Adrenal gland (tissue), 12 donors: ENCODE data around the gene POLG. TPM values are rescaled to one million over a fixed set of nuclear protein-coding genes. Genes with fewer than 3 reads are reported as not detected.
"Not testable (repeated sequence)": the region's sequence is repeated elsewhere in the genome, so short reads cannot be mapped to it uniquely, and the experiment has no call there.

Source experiments
- DNase-seq, 7 donors: peaks; one replicate each; pipeline ENCODE4 v3.0.0-alpha.2; 2019 to 2020
- H3K27ac ChIP-seq, 5 donors: fragments of 200-600 bp; sonication (generic) in 4 of 5; 1 replicate in 3 of 5; 2 replicates in 2 of 5; pipeline versions ENCODE4 v1.5.1 to v1.8.0; 2016 to 2020; ENCODE audit warnings: mild to moderate bottlenecking in 1 of 5
- H3K27me3 ChIP-seq: fragments of 200-600 bp; 2 replicates; pipeline ENCODE4 v1.8.0; 2021
- H3K36me3 ChIP-seq, 2 donors: fragments of 200-600 bp; replicated peaks in 1 of 2; 1 replicate in 1 of 2; 2 replicates in 1 of 2; pipeline versions ENCODE4 v1.5.1 to v1.8.0; 2018 to 2022
- H3K4me1 ChIP-seq, 2 donors: fragments of 200-600 bp; replicated peaks in 1 of 2; 1 replicate in 1 of 2; 2 replicates in 1 of 2; pipeline versions ENCODE4 v1.5.1 to v1.8.0; 2018 to 2021
- H3K4me3 ChIP-seq, 4 donors: fragments of 200-600 bp; sonication (generic) in 3 of 4; one replicate each; pipeline ENCODE4 v1.5.1; 2016 to 2018
- H3K9me3 ChIP-seq, 3 donors: fragments of 200-600 bp; sonication (generic) in 1 of 3; replicated peaks in 1 of 3; 1 replicate in 2 of 3; 2 replicates in 1 of 3; pipeline versions ENCODE4 v1.5.1 to v1.8.0; 2016 to 2021
- POLR2A ChIP-seq, 2 donors: fragments of 450-650 bp; IDR thresholded peaks; one replicate each; pipeline ENCODE4 v1.6.1; 2017; ENCODE audit warnings: antibody characterized with exemption in 2 of 2, mild to moderate bottlenecking in 2 of 2, moderate library complexity in 1 of 2
- whole genome bisulfite sequencing, 4 donors: extraction: QIAGEN DNeasy Blood & Tissue Kit in 2 of 4; methylation state at CpG; one replicate each; pipeline versions ENCODE4 v1.1.5 to v1.1.7; 2013 to 2017; 5-methylcytosine and 5-hydroxymethylcytosine counted together
- intact Hi-C, 2 donors: fragments of 100-400 bp; cut with DNase I; formaldehyde crosslinking; loops; one replicate each; pipeline versions ENCODE4 v1.14.1 to v1.15.0; 2022 to 2023
- microRNA-seq, 3 donors: library from miRNA; unstranded; fragments of <30 nt; microRNA quantifications; one replicate each; pipeline ENCODE4, GENCODE V29; 2017 to 2020
- polyA plus RNA-seq, 3 donors: library from polyadenylated mRNA; stranded (reverse); fragments of 200-250 nt in 2 of 3; fragments of 350-450 nt in 1 of 3; fragmentation: Illumina TruSeq in 1 of 3; extraction: RNeasy Lipid Tissue Mini Kit (QIAGEN cat#74804) in 1 of 3; gene quantifications; one replicate each; pipeline ENCODE4 v1.2.3, GENCODE V29; 2013 to 2014
- small RNA-seq, 2 donors: library from RNA; depleted of rRNA; stranded (forward); fragments of <200 nt; gene quantifications; one replicate each; pipeline ENCODE3, GENCODE V24; 2016
- total RNA-seq, 9 donors: library from RNA; depleted of rRNA in 4 of 9; stranded (reverse); fragments of >200 nt in 4 of 9; fragments of 120-200 nt in 1 of 9; fragmentation: NEBNext Ultra II Directional in 1 of 9; extraction: Animal tissue kit (Norgen Biotek cat#: 25700) in 1 of 9; gene quantifications; one replicate each; pipeline versions ENCODE4 v1.1.0 to v1.2.4, GENCODE V29; 2013 to 2023
- TF ChIP-seq, protein P1 (sequence below), 6 experiments: fragments of 450-650 bp in 4 of 6; fragments of 200-600 bp in 2 of 6; sonication (generic) in 1 of 6; IDR thresholded peaks; 1 replicate in 5 of 6; 2 replicates in 1 of 6; pipeline versions ENCODE4 v1.5.1 to v1.8.0; 2016 to 2021; ENCODE audit warnings: antibody characterized with exemption in 6 of 6, mild to moderate bottlenecking in 2 of 6, moderate library complexity in 1 of 6
- donor health status: healthy with polysubstance abuse.
- donor health status: Bipolar disorder and iron deficiency.
- donor health status: DM: yes; HTN: yes; CAD: no.
- donor health status: DM: no; HTN: no; CAD: no.
- donor health status: DM: no; HTN: no; CAD: no.
- donor health status: DM: yes; HTN: yes; CAD: no.

POLG gene
- total and polyA plus RNA-seq, 12 donors, result 25.0 to 127 (median 49.8) TPM

DNA sequence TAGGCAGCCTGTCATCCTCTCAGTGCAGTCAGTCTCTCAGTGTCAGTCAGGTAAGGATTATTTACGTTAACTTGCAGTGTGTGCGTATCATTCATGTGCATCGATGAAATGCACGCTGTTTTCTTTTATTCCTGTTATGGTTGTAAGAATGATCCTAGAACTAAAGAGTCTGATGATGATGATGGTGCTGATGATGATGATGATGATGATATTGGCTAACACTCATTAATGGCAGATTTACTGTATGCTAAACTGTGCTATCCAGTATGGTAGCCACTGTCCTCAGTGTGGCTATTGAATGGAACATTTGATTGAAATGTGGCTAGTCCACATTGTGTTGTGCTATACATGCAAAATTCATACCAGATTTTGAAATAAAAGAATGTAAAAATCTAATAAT, 51.4 kb downstream of the POLG start:
- no peak overlapping the region for H3K4me3 ChIP-seq
- no peaks in the 10 kb centered on the region for H3K36me3 ChIP-seq
- H3K27ac ChIP-seq, result no peak overlapping the region
- TF ChIP-seq, protein P1, sequence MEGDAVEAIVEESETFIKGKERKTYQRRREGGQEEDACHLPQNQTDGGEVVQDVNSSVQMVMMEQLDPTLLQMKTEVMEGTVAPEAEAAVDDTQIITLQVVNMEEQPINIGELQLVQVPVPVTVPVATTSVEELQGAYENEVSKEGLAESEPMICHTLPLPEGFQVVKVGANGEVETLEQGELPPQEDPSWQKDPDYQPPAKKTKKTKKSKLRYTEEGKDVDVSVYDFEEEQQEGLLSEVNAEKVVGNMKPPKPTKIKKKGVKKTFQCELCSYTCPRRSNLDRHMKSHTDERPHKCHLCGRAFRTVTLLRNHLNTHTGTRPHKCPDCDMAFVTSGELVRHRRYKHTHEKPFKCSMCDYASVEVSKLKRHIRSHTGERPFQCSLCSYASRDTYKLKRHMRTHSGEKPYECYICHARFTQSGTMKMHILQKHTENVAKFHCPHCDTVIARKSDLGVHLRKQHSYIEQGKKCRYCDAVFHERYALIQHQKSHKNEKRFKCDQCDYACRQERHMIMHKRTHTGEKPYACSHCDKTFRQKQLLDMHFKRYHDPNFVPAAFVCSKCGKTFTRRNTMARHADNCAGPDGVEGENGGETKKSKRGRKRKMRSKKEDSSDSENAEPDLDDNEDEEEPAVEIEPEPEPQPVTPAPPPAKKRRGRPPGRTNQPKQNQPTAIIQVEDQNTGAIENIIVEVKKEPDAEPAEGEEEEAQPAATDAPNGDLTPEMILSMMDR (IDR thresholded peaks at IDR 0.05), result no peak
- no peak for TF ChIP-seq POLR2A (IDR thresholded peaks at IDR 0.05)
- no peaks in the 10 kb centered on the region for H3K4me1 ChIP-seq
- H3K27me3 ChIP-seq, result no peaks in the 10 kb centered on the region
- 82 to 99% (median 85%) methylated on average over 4 of the region's 4 CpGs for WGBS, 4 donors
- intact Hi-C loops, result no loop called here
- no peaks in the 10 kb centered on the region for H3K9me3 ChIP-seq
- DNase-seq, result no peak

DNA sequence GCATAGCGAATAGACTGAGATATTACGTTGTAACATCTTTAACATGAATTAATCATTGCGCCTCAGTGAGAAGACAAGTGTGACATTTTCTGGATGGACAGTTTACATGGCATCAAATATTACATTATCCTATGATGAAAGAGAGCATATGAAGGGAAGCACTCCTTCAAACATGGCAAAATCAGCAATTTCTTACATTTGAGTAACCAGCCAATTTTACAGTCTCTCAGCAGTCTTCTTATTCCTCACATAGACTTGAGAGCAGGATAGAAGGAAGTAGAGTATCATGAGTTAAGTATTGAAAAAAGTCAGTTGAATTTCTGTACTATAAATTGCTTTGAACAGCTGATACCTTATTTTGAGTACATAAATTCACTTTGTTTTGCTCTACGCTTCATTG, 52.0 kb downstream of the POLG start:
- no peaks in the 10 kb centered on the region for H3K36me3 ChIP-seq
- intact Hi-C loops, result no loop called here

DNA sequence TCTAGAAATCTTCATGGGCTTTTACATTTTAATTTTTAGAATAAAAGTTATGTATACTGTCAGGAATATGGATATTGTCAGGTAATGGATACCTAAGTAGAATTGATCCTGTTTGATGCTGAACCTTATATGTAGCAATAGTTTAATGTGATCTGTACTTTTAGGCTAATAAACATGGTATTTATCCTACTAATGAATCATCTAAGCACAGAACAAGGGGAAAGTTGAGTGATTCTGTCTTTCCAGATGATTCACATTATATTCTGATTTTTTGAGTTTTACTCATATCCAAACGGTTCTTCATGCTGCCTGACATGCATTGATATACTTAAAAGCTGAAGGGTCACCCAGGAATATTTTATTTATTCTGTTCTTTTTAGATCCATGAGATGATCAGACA, 56.3 kb downstream of the POLG start:
- WGBS, 4 donors, result 60 to 79% (median 72%) methylated on average over 1 of the region's 1 CpG
- no peak overlapping the region for H3K4me3 ChIP-seq
- H3K36me3 ChIP-seq, result no peaks in the 10 kb centered on the region
- no peak overlapping the region for H3K27ac ChIP-seq
- DNase-seq, result no peak
- intact Hi-C loops, result no loop called here
- TF ChIP-seq POLR2A (IDR thresholded peaks at IDR 0.05), result no peak
- TF ChIP-seq, protein P1 (IDR thresholded peaks at IDR 0.05), result no peak
- H3K9me3 ChIP-seq, result no peaks in the 10 kb centered on the region
- no peaks in the 10 kb centered on the region for H3K4me1 ChIP-seq
- H3K27me3 ChIP-seq, result no peaks in the 10 kb centered on the region

More for the DNA sequence above, 52.0 kb downstream of the POLG start:
- no peak for DNase-seq
- Histone ChIP-seq H3K9me3 (no peaks in the 10 kb centered on the region), H3K4me3 (no peak overlapping the region), H3K27me3 (no peaks in the 10 kb centered on the region), H3K27ac (no peak overlapping the region), H3K4me1 (no peaks in the 10 kb centered on the region)
- TF ChIP-seq POLR2A (IDR thresholded peaks at IDR 0.05), result no peak
- TF ChIP-seq, protein P1 (IDR thresholded peaks at IDR 0.05), result no peak
- 91 to 98% (median 97%) methylated on average over 4 of the region's 4 CpGs for WGBS, 4 donors

DNA sequence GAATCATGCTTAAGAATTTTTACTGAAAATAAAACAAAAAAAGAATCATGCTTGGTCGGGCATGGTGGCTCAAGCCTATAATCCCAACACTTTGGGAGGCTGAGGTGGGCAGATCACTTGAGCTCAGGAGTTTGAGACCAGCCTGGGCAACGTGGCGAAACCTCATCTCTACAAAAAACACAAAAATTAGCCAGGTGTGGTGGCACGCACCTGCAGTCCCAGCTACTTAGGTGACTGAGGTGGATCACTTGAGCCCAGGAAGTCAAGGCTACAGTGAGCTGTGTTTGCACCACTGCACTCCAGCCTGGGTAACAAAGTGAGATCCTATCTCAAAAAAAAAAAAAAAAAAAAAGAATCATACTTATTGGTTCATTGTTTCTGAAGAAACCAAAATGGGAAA, 57.3 kb downstream of the POLG start:
- H3K4me3 ChIP-seq, H3K4me1 ChIP-seq, DNase-seq, H3K36me3 ChIP-seq, H3K27me3 ChIP-seq, H3K9me3 ChIP-seq, H3K27ac ChIP-seq, intact Hi-C loops: not testable (repeated sequence)
- WGBS, 4 donors, result 96 to 99% (median 97%) methylated on average over 4 of the region's 4 CpGs

Small RNAs within 50 kb of the gene (microRNA-seq; reads per million reads assigned to microRNA genes)
- gene MIR6766 (0.89 to 1.4 (median 1.1) reads per million in 3 donors), gene MIR9-3 (0.85 to 1.9 (median 1.8) reads per million in 3 donors)

Small RNAs within 50 kb of the gene (small RNA-seq; reads per million reads assigned to genes)
- 0 reads per million in 2 donors for gene MIR6766

Other genes starting within 250 kb of the POLG start
- 100 to 1,000 TPM in 8 of 9 donors, 10 to 100 TPM in 1; 74.1 to 316 (median 169) TPM for gene ABHD2, start 246.4 kb downstream of the POLG start, total RNA-seq
- gene ABHD2, start 246.4 kb downstream of the POLG start, polyA plus RNA-seq, result 10 to 100 TPM in 1 of 3 donors, 1 to 10 TPM in 2; 5.6 to 71.0 (median 9.7) TPM
- gene RLBP1, start 113.2 kb downstream of the POLG start, total RNA-seq, result not detected
- gene RLBP1, start 113.2 kb downstream of the POLG start, polyA plus RNA-seq, result under 1 TPM in 2 of 3 donors, not detected in 1; 0.10 to 0.16 TPM
- 10 to 100 TPM in 1 of 9 donors, 1 to 10 TPM in 8; 1.5 to 23.5 (median 7.0) TPM for gene FANCI, start 90.8 kb downstream of the POLG start, total RNA-seq
- gene FANCI, start 90.8 kb downstream of the POLG start, polyA plus RNA-seq, result 1 to 10 TPM; 2.9 to 4.5 (median 3.3) TPM
- 1 to 10 TPM in 4 of 9 donors, under 1 TPM in 3, not detected in 2; 0.33 to 3.2 (median 1.1) TPM for gene RHCG, start 161.8 kb upstream of the POLG start, total RNA-seq
- 1 to 10 TPM in 2 of 3 donors, under 1 TPM in 1; 0.72 to 4.1 (median 3.2) TPM for gene RHCG, start 161.8 kb upstream of the POLG start, polyA plus RNA-seq
- gene TICRR, start 240.6 kb upstream of the POLG start, total RNA-seq, result 1 to 10 TPM in 1 of 9 donors, under 1 TPM in 7, not detected in 1; 0.12 to 2.4 (median 0.22) TPM
- gene TICRR, start 240.6 kb upstream of the POLG start, polyA plus RNA-seq, result under 1 TPM; 0.10 to 0.24 (median 0.16) TPM